GM18858 (cell line): ENCODE measurements around the gene RHOBTB1.
"Not testable (repeated sequence)": the region's sequence is repeated elsewhere in the genome, so short reads cannot be mapped to it uniquely, and the experiment has no call there.

Source experiments
- ATAC-seq: cut with Tn5 transposase; IDR thresholded peaks from one replicate; pipeline ENCODE4 v1.9.1; 2021; ENCODE audit not compliant: unreplicated experiment

The RHOBTB1 gene

GRCh38 chr10:60870416-60870728 is 73.6 kb downstream of the RHOBTB1 start:
- ATAC-seq = no peak

DNA sequence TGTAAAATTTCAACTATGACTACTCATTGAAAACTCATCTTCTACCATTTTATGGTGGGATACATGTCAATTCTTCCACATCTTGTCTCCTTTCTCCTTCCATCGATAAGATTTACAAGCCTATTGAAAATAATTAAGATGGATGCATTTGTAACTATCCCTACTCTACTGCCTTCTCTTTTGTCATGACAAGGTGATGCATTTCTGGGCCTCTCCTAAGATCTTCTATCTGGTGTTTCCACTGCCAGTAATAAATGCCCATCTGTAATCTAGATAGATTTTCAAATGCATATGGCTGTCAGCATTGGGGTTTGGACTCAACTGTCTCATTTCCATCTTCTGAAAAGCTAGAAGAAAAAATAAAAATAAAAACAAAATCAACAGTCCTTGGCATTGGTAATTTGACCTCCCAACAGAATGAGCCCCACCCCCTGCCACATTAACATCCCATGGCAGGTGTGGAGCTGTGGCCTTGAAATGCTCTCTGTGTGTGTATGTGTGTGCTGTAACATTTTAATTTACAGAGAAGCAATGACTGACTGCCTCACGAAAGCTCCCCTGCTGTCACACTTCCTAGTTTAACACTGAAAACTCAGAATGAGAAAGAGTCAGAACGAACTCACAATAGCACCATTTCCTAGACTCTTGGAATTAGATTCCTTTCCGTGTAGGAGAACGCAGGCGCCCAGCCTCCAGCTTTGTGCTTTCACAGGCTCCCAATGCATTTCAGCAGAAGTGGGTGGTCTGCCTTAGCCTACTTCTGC is 74.2 kb downstream of the RHOBTB1 start:
- no peak for ATAC-seq

GRCh38 chr10:60868946-60869345 is 75.0 kb downstream of the RHOBTB1 start:
- no peak for ATAC-seq

- no peak for ATAC-seq
Measured at GRCh38 chr10:60865198-60865783, 78.7 kb downstream of the RHOBTB1 start.

DNA sequence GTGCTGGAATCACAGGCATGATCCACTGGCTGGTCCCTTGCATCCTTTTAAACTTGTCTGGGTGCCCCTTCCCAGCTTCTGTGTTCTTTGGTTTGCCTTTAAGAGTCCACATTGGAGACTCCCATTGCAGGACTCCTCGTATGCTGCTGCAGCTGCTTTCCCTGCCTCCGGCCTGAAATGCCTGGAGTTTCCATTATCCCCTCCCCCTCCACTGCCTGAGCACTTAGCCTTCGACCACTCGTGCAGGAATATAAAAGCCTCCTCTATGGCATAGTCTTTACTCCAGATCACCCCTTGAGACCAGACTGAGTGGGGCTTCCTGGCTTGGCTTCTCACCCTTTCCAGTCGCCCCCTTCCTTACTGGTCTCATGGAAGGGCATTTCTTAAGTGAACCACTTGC is 80.2 kb downstream of the RHOBTB1 start:
- ATAC-seq = no peak

DNA sequence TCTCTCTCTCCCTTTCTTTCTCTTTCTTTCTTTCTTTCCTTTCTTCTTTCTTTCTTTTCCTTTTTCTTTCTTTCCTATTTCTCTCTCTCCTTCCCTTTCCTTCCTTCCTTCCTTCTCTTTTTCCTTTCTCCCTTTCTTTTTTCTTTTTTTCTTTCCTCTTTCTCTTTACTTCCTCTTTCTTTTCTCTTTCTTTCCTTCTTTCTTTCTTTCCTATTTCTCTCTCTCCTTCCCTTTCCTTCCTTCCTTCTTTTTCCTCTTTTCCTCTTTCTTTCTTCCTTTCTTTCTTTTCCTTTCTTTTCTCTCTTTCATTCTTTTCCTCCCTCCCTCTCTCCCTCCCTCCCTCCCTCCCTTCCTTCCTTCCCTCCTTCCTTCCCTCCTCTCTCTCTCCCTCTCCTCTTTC is 81.5 kb downstream of the RHOBTB1 start:
- ATAC-seq = no peak

- no peak for ATAC-seq
Measured at GRCh38 chr10:60856405-60856804, 87.6 kb downstream of the RHOBTB1 start.

GRCh38 chr10:60853637-60854036 is 90.3 kb downstream of the RHOBTB1 start:
- no peak for ATAC-seq

- ATAC-seq = no peak
Measured at GRCh38 chr10:60853107-60853506, 90.9 kb downstream of the RHOBTB1 start.

DNA sequence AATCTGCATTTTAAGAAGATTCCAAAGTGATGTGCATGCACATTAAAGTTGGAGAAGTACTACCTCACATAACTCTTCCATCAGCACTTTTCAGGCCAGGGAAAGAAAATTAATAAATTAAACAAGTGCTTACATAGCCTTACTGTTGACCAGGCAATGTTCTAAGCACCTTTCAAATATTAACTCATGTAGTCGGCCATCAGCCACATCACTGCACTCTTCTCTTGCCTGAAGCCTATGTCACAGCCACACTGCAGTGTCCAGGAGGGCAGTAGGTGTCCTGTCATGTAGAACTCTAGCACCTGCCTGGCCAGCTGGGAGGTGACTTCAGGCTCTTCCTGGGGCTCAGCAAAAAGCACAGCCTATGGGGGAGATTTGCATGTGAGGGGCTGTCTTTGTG is 94.2 kb downstream of the RHOBTB1 start:
- no peak for ATAC-seq

DNA sequence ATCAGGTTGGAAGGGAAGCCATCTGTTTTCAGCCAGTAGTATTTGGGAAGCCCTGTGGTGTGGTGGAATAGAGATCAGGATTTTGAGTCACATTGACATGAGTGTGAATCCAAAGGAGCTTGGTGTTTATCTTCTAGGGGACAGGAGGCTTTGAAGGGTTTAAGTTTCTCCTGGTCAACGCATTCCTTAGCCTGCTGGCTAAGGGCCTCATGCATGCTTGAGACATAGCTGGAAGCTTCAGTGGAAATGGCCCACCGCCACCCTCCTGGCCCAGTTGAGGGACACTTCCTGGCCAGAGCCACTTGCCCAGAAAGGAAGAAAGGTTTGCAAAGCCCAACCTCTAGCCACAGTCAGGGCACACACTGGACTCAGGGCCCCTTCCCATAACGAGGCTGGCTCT is 94.8 kb downstream of the RHOBTB1 start:
- ATAC-seq = no peak

GRCh38 chr10:60848680-60849079 is 95.3 kb downstream of the RHOBTB1 start:
- no peak for ATAC-seq

DNA sequence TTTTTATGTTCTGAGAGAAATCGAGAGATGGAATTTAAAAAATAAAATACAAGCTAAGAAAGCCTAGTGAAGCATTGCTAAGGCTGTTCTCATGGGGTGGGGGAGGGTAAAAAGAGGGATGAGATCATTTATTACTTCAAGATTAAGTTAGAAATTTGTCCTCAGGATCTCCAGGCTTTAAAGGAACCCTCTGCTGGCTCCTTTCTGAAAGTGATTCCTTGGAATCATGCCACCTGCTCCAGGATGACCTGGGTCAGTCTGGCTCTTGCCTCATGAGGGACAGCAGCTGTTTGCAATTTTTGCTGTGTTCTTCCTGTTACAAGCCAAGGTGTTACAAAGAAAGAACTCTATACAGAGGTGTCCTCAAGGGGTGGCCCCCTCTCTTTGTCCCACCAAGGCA is 95.9 kb downstream of the RHOBTB1 start:
- no peak for ATAC-seq

- no peak for ATAC-seq
Measured at GRCh38 chr10:60846173-60846572, 97.8 kb downstream of the RHOBTB1 start.

- ATAC-seq = no peak
Measured at GRCh38 chr10:60845038-60845437, 98.9 kb downstream of the RHOBTB1 start.

- ATAC-seq = no peak
Measured at GRCh38 chr10:60842694-60843093, 101.3 kb downstream of the RHOBTB1 start.

- ATAC-seq = not testable (repeated sequence)
Measured at GRCh38 chr10:60841227-60841626, 102.8 kb downstream of the RHOBTB1 start.

DNA sequence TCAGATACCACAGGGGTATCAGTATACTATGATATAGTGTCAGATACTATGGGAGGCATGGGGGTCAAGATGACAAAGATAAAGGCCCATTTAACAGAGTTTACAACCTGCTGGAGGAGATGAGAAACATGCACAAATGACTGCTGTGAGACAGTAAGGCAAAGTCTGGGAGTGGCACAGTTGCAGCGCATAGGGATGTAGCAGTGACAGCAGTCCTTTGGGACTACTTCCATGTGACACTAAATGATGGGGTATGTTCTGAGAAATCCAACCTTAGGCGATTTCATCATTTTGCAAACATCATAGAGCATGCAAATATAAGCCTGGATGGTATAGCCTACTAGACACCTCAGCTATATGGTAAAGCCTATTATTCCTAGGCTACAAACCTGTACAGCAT is 108.9 kb downstream of the RHOBTB1 start:
- no peak for ATAC-seq

DNA sequence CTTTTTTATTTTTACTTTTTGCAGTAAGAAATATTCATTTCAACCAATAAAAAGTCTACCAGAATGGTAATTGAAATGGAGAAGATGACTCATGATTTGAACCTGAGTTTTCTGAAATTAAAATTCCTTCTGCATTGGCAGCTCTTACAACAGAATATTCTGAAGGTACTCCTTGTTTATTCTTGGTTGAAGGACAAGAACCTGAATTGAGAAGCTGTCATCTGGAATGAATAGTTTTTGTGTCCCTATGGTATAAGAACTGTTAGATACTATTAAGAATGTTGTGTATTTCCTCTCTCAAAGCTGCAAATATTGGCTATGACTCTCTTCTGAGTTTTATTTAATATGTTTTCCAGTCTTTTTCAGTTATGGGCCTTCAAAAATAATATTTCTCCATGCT is 109.6 kb downstream of the RHOBTB1 start:
- no peak for ATAC-seq

DNA sequence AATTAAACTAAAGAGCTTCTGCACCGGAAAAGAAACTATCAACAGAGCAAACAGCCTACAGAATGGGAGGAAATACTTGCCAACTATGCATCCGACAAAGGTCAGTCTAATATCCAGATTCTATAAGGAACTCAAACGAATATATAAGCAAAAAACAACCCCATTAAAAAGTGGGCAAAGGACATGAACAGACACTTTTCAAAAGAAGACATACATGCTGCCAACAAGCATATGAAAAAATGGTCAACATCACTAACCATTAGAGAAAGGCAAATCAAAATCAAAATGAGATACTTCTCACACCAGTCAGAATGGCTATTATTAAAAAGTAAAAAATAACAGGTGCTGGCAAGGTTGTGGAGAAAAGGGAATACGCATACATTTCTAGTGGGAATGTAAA is 111.8 kb downstream of the RHOBTB1 start:
- not testable (repeated sequence) for ATAC-seq

DNA sequence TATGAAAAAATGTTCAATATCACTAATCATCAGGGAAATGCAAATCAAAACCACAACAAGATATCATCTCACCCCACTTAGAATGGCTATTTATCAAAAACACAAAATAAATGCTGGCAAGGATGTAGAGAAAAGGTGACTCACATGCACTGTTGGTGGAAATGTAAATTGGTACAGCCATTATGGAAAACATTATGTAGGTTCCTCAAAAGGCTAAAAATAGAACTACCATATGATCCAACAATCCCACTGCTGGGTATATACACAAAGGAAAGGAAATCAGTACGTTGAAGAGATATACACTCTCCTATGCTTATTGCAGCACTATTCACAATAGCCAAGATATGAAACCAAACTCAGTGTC is 115.5 kb downstream of the RHOBTB1 start:
- ATAC-seq = no peak

- no peak for ATAC-seq
Measured at GRCh38 chr10:60827791-60828488, 116.0 kb downstream of the RHOBTB1 start.
